Activated gamma-delta T cell treated with anti-CD3 and anti-CD28 coated beads, Interleukin-2, amount 50 U/mL, for 16 hours (primary cell): ENCODE results near the gene SCN7A.

Experiments
- DNase-seq: peaks from one replicate; pipeline ENCODE4 v3.0.0-alpha.2; 2020; ENCODE audit warnings: low read depth

The SCN7A gene

GRCh38 chr2:166404831-166405568 is 89.0 kb downstream of the SCN7A start:
- DNase-seq: no peak

GRCh38 chr2:166394245-166394644 is 99.8 kb downstream of the SCN7A start:
- DNase-seq: no peak

GRCh38 chr2:166393008-166393407 is 101.0 kb downstream of the SCN7A start:
- no peak for DNase-seq

- no peak for DNase-seq
Measured at GRCh38 chr2:166388481-166389070, 105.5 kb downstream of the SCN7A start.

GRCh38 chr2:166385313-166385712 is 108.7 kb downstream of the SCN7A start:
- no peak for DNase-seq

GRCh38 chr2:166384774-166385173 is 109.3 kb downstream of the SCN7A start:
- no peak for DNase-seq

- no peak for DNase-seq
Measured at GRCh38 chr2:166382448-166382847, 111.6 kb downstream of the SCN7A start.

GRCh38 chr2:166380615-166381014 is 113.4 kb downstream of the SCN7A start:
- no peak for DNase-seq

GRCh38 chr2:166376873-166377272 is 117.2 kb downstream of the SCN7A start:
- DNase-seq: no peak

- DNase-seq: no peak
Measured at GRCh38 chr2:166376488-166376828, 117.6 kb downstream of the SCN7A start.

- DNase-seq: no peak
Measured at GRCh38 chr2:166375736-166376487, 118.1 kb downstream of the SCN7A start, which contains the start of gene SCN9A. Gene SCN9A (minus strand): TSS chr2:166375944. CDS start chr2:166311756, 64,188 bp downstream.

- no peak for DNase-seq
Measured at GRCh38 chr2:166375195-166375735, 118.8 kb downstream of the SCN7A start.

- no peak for DNase-seq
Measured at GRCh38 chr2:166373951-166374350, 120.1 kb downstream of the SCN7A start.

GRCh38 chr2:166373539-166373938 is 120.5 kb downstream of the SCN7A start:
- no peak for DNase-seq

GRCh38 chr2:166373105-166373504 is 120.9 kb downstream of the SCN7A start:
- DNase-seq: no peak

- DNase-seq: no peak
Measured at GRCh38 chr2:166372046-166372445, 122.0 kb downstream of the SCN7A start.

- no peak for DNase-seq
Measured at GRCh38 chr2:166365803-166366420, 128.1 kb downstream of the SCN7A start.

GRCh38 chr2:166365239-166365638 is 128.8 kb downstream of the SCN7A start:
- DNase-seq: no peak

- DNase-seq: no peak
Measured at GRCh38 chr2:166364476-166365161, 129.4 kb downstream of the SCN7A start.

- no peak for DNase-seq
Measured at GRCh38 chr2:166361351-166362153, 132.5 kb downstream of the SCN7A start.

- no peak for DNase-seq
Measured at GRCh38 chr2:166360906-166361305, 133.1 kb downstream of the SCN7A start.
